Measurements from ENCODE around the gene CD209.

CD209 gene

GRCh38 chr19:7734220-7735203 lies 12.8 kb downstream of the CD209 start:
- ATAC-seq (ENCODE audit: low read depth) (no peak), DNase-seq (ENCODE audit: low spot score) (no peak)
- TF ChIP-seq, protein P1, sequence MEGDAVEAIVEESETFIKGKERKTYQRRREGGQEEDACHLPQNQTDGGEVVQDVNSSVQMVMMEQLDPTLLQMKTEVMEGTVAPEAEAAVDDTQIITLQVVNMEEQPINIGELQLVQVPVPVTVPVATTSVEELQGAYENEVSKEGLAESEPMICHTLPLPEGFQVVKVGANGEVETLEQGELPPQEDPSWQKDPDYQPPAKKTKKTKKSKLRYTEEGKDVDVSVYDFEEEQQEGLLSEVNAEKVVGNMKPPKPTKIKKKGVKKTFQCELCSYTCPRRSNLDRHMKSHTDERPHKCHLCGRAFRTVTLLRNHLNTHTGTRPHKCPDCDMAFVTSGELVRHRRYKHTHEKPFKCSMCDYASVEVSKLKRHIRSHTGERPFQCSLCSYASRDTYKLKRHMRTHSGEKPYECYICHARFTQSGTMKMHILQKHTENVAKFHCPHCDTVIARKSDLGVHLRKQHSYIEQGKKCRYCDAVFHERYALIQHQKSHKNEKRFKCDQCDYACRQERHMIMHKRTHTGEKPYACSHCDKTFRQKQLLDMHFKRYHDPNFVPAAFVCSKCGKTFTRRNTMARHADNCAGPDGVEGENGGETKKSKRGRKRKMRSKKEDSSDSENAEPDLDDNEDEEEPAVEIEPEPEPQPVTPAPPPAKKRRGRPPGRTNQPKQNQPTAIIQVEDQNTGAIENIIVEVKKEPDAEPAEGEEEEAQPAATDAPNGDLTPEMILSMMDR (IDR thresholded peaks at IDR 0.05; ENCODE audit: poor library complexity, severe bottlenecking): no peak
- Histone ChIP-seq H3K27ac (ENCODE audit: poor library complexity, severe bottlenecking) (no peak overlapping the region), H3K27me3 (ENCODE audit: insufficient read depth, poor library complexity, severe bottlenecking) (peaks cover 26% of the 10 kb centered on the region), H3K9me3 (ENCODE audit: severe bottlenecking) (no peaks in the 10 kb centered on the region), H3K36me3 (ENCODE audit: low read depth) (no peaks in the 10 kb centered on the region), H3K4me1 (ENCODE audit: insufficient read depth, poor library complexity, severe bottlenecking) (no peaks in the 10 kb centered on the region), H3K4me3 (ENCODE audit: severe bottlenecking) (no peak overlapping the region)

DNA sequence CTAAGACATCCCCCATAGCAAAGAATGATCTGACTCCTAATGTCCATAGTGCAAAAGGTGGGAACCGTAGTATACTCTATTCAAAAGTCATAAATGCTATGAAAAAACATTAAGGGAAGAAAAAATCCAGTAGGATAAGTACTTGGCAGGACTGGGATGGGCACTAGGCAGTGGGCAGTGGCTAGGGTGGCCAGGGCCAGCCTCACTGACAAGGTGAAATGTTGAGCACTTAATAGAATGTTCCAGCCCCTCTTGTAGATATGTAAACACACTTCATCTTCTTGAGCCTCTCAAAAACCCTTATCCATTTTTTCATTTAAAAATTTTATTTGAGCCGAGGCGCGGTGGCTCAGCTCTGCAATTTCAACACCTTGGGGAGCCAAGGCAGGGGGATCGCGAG lies 14.0 kb downstream of the CD209 start:
- no peak overlapping the region for H3K27ac ChIP-seq (ENCODE audit: poor library complexity, severe bottlenecking)
- TF ChIP-seq, protein P1 (IDR thresholded peaks at IDR 0.05; ENCODE audit: poor library complexity, severe bottlenecking): no peak
- H3K4me3 ChIP-seq (ENCODE audit: severe bottlenecking): no peak overlapping the region
- no peaks in the 10 kb centered on the region for H3K36me3 ChIP-seq (ENCODE audit: low read depth)
- no peak for DNase-seq (ENCODE audit: low spot score)
- ATAC-seq (ENCODE audit: low read depth): no peak
- peaks cover 37% of the 10 kb centered on the region for H3K27me3 ChIP-seq (ENCODE audit: insufficient read depth, poor library complexity, severe bottlenecking)
- H3K9me3 ChIP-seq (ENCODE audit: severe bottlenecking): no peaks in the 10 kb centered on the region
- no peaks in the 10 kb centered on the region for H3K4me1 ChIP-seq (ENCODE audit: insufficient read depth, poor library complexity, severe bottlenecking)

DNA sequence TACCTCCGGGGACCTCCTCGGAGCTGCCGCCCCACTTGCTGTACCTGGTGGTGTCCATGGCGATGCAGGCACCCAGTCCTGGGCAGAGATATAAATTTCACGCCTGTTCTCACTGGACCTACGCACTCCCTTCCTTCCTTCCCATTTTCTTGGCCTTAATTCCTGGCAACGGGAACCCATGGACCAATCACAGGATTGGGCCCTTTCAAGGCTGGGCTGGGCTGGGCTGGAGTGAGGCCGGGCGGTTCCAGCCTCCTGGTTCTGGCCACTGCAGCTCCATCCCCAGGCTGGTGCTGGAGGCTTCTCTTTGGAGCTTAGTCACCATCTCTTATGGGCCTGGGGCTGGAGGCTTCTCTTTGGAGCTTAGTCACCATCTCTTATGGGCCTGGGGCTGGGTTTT lies 15.3 kb downstream of the CD209 start, which contains the start of gene CLEC4G:
Gene CLEC4G, minus strand, starts transcription at position 66 of the 400 bp plus-strand sequence. Its CDS starts 8 bp downstream, at position 58.
- TF ChIP-seq, protein P1 (IDR thresholded peaks at IDR 0.05; ENCODE audit: poor library complexity, severe bottlenecking): no peak
- Histone ChIP-seq H3K27ac (ENCODE audit: poor library complexity, severe bottlenecking) (no peak within 1 kb of the TSS), H3K4me3 (ENCODE audit: severe bottlenecking) (no peak within 1 kb of the TSS), H3K36me3 (ENCODE audit: low read depth) (no peaks in the 10 kb centered on the region), H3K4me1 (ENCODE audit: insufficient read depth, poor library complexity, severe bottlenecking) (no peaks in the 10 kb centered on the region), H3K27me3 (ENCODE audit: insufficient read depth, poor library complexity, severe bottlenecking) (peaks cover 41% of the 10 kb centered on the region), H3K9me3 (ENCODE audit: severe bottlenecking) (no peaks in the 10 kb centered on the region)
- ATAC-seq (ENCODE audit: low read depth): no peak
- no peak for DNase-seq (ENCODE audit: low spot score)

GRCh38 chr19:7731615-7732014 lies 15.7 kb downstream of the CD209 start:
- Histone ChIP-seq H3K27ac (ENCODE audit: poor library complexity, severe bottlenecking) (no peak overlapping the region), H3K4me1 (ENCODE audit: insufficient read depth, poor library complexity, severe bottlenecking) (no peaks in the 10 kb centered on the region), H3K9me3 (ENCODE audit: severe bottlenecking) (no peaks in the 10 kb centered on the region), H3K4me3 (ENCODE audit: severe bottlenecking) (no peak overlapping the region), H3K36me3 (ENCODE audit: low read depth) (no peaks in the 10 kb centered on the region), H3K27me3 (ENCODE audit: insufficient read depth, poor library complexity, severe bottlenecking) (peaks cover 41% of the 10 kb centered on the region)
- DNase-seq (ENCODE audit: low spot score) (no peak), ATAC-seq (ENCODE audit: low read depth) (no peak)
- TF ChIP-seq, protein P1 (IDR thresholded peaks at IDR 0.05; ENCODE audit: poor library complexity, severe bottlenecking): no peak

DNA sequence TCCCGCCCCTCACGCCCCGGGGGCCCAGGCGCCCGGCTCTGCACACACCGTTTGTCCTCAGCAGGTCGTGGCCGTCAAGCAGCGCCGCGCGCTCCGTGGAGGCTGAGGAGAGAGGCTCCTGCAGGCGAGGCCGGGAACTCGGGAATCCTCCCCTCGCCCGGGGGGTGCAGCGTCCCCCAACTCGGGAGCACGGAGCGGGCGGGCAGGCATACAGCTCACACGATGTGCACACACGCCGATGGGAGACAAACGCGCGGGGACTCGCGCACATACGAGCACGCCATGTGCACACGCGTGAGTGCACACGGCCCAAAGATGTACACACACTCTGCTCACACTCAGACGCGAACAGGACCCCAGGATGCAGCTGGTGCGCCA lies 16.1 kb downstream of the CD209 start:
- no peak for DNase-seq (ENCODE audit: low spot score)
- Histone ChIP-seq H3K27me3 (ENCODE audit: insufficient read depth, poor library complexity, severe bottlenecking) (peaks cover 41% of the 10 kb centered on the region), H3K36me3 (ENCODE audit: low read depth) (no peaks in the 10 kb centered on the region), H3K4me1 (ENCODE audit: insufficient read depth, poor library complexity, severe bottlenecking) (no peaks in the 10 kb centered on the region), H3K4me3 (ENCODE audit: severe bottlenecking) (no peak overlapping the region), H3K27ac (ENCODE audit: poor library complexity, severe bottlenecking) (no peak overlapping the region), H3K9me3 (ENCODE audit: severe bottlenecking) (no peaks in the 10 kb centered on the region)
- no peak for ATAC-seq (ENCODE audit: low read depth)
- TF ChIP-seq, protein P1 (IDR thresholded peaks at IDR 0.05; ENCODE audit: poor library complexity, severe bottlenecking): no peak
